HFF-Myc (cell line): ENCODE measurements around the gene PPP6R3.

Source experiments
- DNase-seq: peaks from one replicate; pipeline ENCODE4 v3.0.0-alpha.2; 2011; ENCODE audit warnings: low read depth; ENCODE audit errors: extremely low read depth
- H3K4me3 ChIP-seq: replicated peaks from 2 replicates; pipeline ENCODE4 v1.5.1; 2011; ENCODE audit warnings: low read depth, mild to moderate bottlenecking, control low read depth, low read length
- TF ChIP-seq, protein P1 (sequence below): IDR thresholded peaks from 2 replicates; pipeline ENCODE4 v1.5.1; 2012; ENCODE audit warnings: mild to moderate bottlenecking, low read depth, low read length, control low read depth; ENCODE audit errors: missing control alignments

Gene PPP6R3

DNA sequence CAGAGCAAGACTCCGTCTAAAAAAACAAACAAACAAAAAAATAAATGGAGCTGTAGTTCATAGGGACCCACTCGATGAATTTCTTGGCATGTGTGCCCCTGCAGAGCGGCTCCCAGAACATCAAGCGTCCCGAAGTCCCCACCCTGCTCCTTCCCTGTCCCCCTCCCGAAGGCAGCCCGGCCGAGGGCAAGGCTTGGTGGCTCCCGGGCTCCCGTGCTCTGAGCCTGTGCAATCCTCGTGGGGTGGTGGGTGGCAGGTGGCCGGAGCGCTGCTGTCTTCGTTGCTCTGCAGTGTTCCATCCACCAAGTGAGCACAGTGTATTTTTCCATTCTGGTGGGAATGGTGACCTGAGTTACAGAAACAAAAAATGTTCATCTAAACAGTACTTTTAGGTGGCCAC, 190.2 kb downstream of the PPP6R3 start:
- TF ChIP-seq, protein P1, sequence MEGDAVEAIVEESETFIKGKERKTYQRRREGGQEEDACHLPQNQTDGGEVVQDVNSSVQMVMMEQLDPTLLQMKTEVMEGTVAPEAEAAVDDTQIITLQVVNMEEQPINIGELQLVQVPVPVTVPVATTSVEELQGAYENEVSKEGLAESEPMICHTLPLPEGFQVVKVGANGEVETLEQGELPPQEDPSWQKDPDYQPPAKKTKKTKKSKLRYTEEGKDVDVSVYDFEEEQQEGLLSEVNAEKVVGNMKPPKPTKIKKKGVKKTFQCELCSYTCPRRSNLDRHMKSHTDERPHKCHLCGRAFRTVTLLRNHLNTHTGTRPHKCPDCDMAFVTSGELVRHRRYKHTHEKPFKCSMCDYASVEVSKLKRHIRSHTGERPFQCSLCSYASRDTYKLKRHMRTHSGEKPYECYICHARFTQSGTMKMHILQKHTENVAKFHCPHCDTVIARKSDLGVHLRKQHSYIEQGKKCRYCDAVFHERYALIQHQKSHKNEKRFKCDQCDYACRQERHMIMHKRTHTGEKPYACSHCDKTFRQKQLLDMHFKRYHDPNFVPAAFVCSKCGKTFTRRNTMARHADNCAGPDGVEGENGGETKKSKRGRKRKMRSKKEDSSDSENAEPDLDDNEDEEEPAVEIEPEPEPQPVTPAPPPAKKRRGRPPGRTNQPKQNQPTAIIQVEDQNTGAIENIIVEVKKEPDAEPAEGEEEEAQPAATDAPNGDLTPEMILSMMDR = no peak
- no peak for DNase-seq
- H3K4me3 ChIP-seq = no peak overlapping the region

DNA sequence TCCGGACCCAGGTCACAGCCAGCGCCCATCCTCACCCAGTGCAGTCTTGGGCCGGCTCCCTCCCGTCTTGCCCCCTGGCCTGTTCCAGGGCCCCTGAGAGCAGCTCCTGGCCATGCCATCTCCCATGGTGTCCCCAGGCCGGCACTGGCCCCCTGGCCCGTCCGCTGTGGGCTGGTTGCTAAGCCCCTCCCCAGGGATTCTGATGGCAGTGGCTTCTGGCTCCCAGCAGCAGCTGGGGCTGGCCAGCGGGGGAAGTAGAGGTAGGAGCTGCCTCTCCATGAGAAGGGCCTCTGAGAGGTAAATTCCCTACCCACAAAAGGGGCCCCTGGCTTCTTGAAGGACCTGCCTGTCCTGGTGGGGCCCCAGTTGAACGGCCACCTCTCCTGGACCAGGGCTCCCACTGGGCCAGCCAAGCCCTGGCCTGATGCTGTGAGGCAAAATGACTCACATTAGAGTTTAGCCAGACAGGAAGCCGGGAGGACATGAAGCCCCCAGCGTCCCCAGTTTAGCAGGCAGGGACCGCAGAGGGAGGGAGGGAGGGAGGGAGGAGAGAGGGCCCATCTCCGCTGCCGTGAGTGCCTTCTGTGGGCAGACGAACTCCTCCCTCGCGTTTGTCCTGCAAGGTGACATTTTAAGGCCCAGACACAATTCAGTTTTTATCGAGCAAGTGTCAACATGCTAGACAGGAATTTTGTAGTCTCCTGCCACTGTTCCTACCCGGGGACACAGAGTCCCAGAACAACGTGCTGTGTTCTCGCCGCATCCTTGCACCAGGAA, 190.8 kb downstream of the PPP6R3 start:
- no peak overlapping the region for H3K4me3 ChIP-seq
- DNase-seq = no peak
- TF ChIP-seq, protein P1 = no peak

DNA sequence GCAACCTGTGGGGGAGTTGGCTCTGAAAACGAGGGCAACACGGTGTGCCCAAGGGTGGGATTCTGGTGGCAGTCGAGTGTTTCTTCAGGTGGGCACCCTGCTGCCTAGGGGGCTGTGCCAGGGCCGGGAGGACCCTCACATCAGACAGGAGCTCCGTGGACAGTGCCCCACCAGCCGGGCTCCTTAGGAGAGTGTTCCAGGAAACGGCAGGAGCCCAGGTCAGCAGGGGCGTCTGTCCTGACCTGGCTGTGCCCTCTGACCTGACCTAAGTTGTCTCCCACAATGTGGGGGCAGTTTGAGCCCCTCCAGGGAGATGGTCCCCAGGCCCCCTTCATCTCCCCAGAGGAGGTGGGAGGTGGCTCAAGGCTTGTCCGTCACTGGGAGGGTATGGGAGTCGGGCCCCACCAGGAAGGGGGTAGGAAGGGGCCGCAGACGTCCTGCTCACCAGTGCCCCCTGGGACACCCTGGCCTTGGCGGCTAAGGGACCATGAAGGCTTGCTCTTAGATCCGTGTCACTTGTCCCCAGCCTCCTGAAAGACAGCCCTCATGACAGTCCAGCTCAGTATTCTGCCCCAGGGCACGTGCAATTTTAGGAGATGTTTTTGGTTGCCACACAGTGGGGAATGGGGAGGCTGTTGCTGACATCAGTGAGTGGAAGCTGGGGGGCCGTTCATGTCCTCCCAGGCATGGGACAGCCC, 191.6 kb downstream of the PPP6R3 start:
- TF ChIP-seq, protein P1 = no peak
- H3K4me3 ChIP-seq = no peak overlapping the region
- DNase-seq = no peak

- TF ChIP-seq, protein P1 = no peak
- no peak for DNase-seq
- H3K4me3 ChIP-seq = no peak overlapping the region
Measured at GRCh38 chr11:68652683-68653156, 192.2 kb downstream of the PPP6R3 start.

DNA sequence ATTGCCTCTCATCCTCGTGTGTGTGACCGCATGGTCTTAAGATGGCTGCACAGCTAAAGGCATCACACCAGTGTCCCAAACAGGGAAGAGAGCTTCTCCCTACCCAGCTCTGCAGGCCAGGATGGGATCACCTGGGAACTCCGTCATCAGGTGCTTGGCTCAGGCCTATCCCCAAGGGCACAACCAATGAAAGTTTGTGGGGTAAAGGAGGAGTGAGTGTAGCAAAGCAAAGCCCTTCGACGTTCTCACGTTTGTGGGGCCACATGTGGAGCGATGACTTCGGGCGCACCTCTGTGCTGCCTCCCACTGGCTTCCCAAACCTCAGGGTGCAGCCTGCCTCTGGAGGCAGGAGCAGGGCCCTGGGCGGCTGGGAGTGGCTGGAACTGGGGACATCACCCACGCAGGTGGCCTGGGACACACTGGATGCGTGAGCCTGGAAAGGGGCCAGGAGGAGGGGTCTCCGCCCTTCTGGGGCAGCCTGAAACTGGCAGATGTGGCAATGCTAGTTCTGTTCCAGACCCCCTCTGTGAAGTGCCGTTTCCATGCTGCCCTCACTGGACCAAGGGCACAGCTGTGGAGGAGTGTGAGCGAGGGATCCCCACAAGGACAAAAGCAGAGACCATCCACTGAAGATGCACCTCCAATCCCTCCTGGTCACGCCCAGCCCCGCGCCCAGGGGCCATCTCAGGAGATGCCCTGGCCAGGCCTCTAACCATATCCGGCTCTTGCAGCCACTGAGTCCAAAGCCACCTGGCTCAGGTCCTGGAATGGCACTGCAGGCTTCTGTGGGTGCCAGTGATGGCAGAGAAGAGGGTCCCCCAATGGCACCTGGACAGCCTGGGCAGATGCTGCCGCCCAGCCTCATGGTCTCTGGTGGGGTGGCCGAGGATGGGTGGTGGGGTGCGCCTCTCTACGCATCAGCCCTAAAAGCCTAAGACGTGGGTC, 193.2 kb downstream of the PPP6R3 start:
- no peak overlapping the region for H3K4me3 ChIP-seq
- TF ChIP-seq, protein P1 = no peak
- no peak for DNase-seq

GRCh38 chr11:68654978-68655377, 194.4 kb downstream of the PPP6R3 start:
- TF ChIP-seq, protein P1 = no peak
- no peak overlapping the region for H3K4me3 ChIP-seq
- DNase-seq = no peak
